GM19452 (cell line): Measurements from ENCODE around the gene ADAT2.

ENCODE experiments used
- ATAC-seq: cut with Tn5 transposase; IDR thresholded peaks from one replicate; pipeline ENCODE4 v1.9.1; 2021; ENCODE audit not compliant: unreplicated experiment

ADAT2 gene

DNA sequence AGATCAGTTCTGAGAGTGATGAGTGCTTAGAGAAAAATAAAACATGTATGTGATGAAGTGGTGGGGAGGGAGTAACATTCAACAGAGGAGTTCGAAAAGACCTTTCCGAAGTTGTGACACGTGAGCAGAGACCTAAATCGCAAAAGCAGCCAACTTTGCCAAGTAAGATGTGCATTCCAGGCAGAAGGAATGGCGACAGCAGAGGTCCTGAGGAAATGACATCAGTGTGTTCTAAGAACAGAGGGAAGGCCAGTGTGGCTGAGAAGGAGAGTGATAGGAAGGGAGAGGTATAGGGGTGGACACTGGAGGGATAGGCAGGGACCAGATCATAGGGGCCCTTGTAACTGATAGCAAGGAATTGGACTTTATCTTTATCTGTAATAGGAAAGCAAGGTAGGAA is 51.3 kb downstream of the ADAT2 start:
- ATAC-seq: no peak

DNA sequence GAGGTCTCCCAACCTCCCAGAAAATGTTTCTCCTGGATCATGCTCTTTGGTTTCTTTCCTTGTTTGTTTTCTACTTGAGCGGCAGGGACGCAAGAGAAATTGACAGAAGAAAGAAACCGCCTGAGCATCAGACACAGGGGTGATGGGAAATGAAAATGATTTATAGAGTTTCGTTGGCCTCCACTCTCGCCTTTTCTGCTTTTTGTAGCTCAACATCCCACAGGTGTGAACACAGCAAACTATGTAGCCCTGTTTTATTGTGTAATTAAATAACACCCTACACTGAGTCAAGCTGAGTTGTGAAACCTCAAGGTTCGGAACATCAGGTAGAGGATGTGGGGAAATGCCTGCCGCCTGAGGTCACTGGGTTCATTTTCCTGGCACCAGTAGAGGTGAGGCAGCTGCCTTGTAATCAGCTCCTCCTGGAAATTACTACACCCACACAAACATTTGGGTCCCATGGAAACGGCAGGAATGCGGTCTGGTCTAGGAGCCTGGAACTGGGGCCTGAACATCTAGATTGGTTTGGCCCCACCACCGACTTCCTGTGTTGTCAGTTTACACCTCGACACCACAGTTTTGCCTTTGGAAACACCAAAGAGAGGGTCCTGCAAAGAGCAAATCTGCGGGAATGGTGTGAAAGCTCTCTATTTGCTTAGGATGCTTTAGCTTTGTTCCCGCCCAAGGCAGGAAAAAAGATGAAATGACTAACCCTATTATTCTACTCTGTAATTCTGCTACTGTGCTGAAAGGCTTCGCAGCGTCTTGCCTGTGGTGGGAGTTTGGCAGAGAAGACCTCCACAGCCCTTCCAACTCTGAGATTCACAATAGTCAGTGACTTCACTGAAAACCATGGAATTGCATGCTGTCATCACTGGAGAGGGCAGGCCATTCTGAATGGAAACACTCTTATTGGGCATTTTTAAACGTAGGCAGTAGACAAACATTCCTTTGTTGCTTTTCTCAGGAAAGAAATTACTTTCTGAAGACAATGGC is 53.0 kb downstream of the ADAT2 start:
- no peak for ATAC-seq

DNA sequence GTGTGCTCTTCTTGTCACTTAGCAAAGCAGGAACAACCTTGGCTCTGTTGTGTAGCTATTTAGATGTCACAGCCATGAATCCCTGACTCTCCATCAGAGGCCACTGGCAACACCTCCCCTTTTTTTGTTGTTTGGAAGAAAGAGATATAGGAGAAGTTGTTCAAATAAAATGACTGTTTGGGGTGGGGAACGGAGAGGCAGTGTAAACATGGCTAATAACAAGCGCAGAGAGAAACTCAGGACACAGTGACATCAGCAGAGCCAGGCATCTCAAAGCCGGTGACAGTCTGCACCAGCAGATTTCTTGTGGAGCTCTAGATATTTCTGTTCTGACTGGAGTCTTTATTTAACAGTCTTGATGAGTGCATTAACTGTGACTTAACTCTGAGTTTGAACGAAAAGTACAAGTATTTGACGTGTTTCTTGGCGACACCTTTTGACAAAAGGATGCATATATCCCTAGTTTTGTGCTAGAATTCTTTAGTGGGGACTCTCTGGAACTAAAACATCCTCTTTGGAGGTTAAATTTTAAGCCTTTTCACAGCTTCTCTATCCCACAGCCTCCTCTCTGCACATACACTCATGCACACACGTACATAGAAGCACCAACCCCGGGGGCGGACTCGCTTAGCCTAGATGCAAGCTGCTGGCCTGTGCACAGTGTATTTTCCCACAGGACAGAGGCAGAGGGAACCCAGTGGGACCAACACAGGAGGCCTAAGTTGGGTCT is 53.8 kb downstream of the ADAT2 start:
- ATAC-seq: no peak

DNA sequence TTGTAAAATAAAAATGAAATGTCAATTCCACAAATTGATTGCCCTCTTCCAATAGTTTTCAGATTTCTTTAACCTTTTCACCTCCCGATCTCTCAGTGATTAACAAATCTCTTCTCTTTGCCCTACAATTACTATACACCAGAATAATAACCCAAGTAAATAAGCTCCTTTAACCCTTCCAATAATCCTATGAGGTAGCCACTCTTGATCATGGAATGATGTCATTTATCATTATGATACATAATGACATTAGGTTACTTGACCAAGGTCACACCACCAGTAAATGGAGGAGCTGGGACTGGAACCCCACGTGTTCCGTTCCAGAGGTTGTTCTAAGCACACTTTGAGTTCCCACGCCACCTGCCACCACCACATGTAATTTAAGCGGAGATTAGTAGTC is 54.8 kb downstream of the ADAT2 start:
- no peak for ATAC-seq

DNA sequence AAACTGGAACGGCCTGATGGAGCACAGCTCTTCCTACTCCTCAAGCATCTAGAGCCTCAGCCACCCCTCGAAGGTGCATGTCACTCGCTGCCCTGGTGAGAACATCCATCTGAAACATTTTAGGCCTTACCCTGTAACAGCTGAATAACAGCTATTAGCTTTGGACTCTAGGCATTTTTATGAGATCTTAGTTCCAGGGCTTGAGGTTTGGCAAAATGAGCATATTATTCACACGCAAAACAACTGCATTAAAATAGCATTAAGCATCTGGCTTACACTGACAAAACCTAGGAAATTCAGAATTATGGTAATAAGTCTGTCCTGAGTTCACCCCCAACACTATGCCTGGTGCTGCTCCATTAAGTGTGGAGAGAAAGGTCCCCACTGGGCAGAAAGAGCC is 56.1 kb downstream of the ADAT2 start:
- no peak for ATAC-seq

DNA sequence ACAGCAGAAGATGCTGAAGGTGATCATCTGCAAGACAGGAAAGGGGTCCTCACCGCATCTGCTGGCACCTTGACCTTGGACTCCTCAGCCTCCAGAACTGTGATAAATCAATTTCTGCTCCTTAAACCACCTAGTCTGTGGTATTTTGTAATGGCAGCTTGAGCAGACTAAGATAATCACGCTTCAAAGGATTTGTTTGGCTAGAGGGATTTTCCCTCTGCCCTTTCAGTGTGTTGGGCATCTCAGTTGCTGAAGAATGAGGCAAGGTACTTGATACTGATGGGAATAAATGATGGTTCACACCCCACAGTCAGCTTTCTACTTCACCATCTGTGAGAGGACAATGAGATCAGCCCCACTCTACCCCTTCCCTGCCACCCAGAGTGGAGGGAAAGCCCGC is 60.2 kb downstream of the ADAT2 start:
- ATAC-seq: no peak

DNA sequence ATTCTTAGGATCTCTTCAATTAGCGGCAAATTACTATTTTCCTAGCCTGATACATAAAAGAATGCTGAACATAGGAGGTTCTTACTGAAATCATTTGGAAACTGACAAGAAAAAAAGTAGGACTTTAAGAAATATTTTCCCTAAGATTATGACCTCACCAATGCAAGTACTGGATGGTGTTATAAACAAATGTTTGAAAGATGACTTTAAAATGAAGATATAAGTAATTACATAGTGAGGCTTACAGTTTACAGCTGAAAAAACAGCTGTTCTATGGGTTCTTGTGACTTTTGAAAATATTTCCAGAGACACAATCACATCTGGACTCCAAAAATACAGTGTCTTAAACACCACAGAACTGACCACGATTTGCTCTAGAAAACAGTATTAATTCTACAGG is 64.9 kb downstream of the ADAT2 start:
- ATAC-seq: no peak

DNA sequence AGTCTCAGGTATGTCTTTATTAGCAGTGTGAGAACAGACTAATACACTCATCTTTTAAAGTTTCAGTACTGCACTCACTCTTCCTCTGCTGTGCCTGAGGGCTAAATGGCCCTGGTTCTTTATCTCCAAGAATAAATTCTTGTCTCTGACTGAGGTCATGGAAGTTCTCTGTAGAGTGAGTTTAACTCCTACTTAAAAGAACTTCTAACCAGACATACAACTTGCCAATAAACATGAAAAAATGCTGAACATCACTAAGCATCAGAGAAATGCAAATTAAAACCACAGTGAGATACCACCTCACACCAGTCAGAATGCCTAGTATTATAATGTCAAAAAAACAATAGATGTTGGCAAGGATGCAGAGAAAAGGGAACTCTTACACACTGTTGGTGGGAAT is 73.6 kb downstream of the ADAT2 start:
- no peak for ATAC-seq

DNA sequence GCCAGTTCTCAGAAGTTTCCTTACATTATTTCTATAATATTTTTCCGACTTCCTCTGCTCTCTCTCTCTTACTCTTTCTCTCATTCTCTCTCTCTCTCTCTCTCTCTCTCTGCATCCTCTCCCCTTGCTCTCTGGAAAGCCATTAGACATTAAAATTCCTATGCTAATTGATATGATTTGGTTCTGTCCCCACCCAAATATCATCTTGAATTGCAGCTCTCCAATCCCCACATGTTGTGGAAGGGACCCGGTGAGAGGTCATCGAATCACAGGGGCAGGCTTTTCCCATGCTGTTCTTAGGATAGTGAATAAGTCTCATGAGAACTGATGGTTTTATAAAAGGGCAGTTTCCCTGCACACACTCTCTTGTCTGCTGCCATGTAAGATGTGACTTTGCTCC is 74.1 kb downstream of the ADAT2 start:
- ATAC-seq: no peak

DNA sequence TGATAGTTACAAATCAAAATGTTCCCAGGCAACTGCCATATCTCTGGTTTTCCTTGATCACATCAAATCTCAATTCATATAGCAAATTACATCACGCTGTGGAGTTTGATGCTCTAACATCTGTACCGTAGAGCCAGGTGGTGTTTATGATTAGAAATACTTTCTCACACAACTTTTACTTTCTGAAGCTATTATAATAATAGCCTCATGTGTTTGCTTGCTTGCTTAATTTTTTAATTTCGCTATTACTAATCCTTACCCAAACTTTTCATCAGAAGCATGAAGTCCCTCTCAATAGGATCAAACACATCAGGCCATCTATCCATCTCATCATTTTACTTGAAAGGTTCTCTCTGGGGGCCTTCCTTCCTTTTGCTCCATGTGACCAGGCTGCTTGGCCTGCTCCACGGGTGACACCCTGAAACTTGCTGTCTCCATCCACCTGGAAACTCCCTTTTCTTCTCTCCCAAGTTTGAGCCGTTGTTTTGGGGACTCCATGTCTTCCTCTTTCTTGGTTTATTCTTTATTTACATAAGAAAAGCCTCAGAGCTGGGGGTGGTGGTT is 75.4 kb downstream of the ADAT2 start:
- no peak for ATAC-seq

DNA sequence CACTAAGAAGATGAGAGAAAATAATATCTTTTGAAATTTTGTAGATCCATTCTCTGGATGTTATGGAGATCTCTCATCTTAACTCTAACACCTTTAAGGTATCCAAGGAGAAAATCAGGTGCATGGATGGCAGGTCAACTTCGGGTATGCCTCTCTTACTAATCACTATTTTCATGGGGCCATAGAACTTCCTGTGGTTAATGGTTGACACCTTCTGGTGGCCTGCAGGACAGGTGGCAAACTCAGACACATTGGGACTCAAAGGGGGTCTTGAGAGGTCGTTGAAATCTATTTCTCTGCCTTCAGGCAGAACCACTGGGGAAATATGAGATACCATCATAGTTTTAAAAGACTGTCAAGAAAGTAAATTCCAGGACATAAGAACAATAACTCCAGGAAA is 76.5 kb downstream of the ADAT2 start:
- no peak for ATAC-seq
